GM18520 (cell line): Measurements from ENCODE around the gene CD180.

ENCODE experiments used
- ATAC-seq: cut with Tn5 transposase; IDR thresholded peaks from one replicate; pipeline ENCODE4 v1.9.1; 2021; ENCODE audit not compliant: unreplicated experiment

Gene CD180

GRCh38 chr5:67133217-67133616 lies 63.4 kb downstream of the CD180 start:
- ATAC-seq: no peak

GRCh38 chr5:67129768-67130167 lies 66.8 kb downstream of the CD180 start:
- no peak for ATAC-seq
